ENCODE measurements around the gene ANXA9. TPM values are rescaled to one million over a fixed set of nuclear protein-coding genes. Genes with fewer than 3 reads are reported as not detected.

The ANXA9 gene
- total and polyA plus RNA-seq, 7 experiments from 2014 or later: 0.17 to 0.38 TPM; not detected in 5

- H3K36me3 ChIP-seq (ENCODE audit: control insufficient read depth in 2 of 3, insufficient read depth in 3 of 3, low read length in 3 of 3): peaks cover 0 to 40% (median 14%) of the 10 kb centered on the region in 3 experiments
- H3K4me1 Mint-ChIP-seq: peaks cover 47 to 78% (median 74%) of the 10 kb centered on the region in 7 donors
- ChIA-PET POLR2A (interaction anchor here (0.8 to 4.5 kb wide), 8 partner anchors 8 to 152 kb away, joined by 3 to 20 read pairs (median 5); partner anchors contain the start of gene C1orf56), CTCF (interaction anchor here (0.9 to 1.6 kb wide), 4 partner anchors 27 to 238 kb away, joined by 3 to 6 read pairs (median 4); partner anchors contain the start of gene CTSS)
- DNase-seq (peak in 5 of 9 donors; percentile 21 to 41 (median 40)), ATAC-seq (peak; percentile 12)
- peaks cover 6 to 38% (median 16%) of the 10 kb centered on the region in 5 donors for H3K36me3 Mint-ChIP-seq
- H3K9me3 Mint-ChIP-seq: no peaks in the 10 kb centered on the region
- peak overlapping the region; percentile 85 to 100 (median 96) for H3K4me3 Mint-ChIP-seq
- peak overlapping the region; percentile 77 for H3K27ac ChIP-seq (ENCODE audit: low read depth, low read length)
- H3K4me1 ChIP-seq (ENCODE audit: control insufficient read depth in 2 of 2, insufficient read depth in 2 of 2, low read length in 2 of 2): peaks cover 25 to 54% of the 10 kb centered on the region in 2 donors
- H3K27ac Mint-ChIP-seq: peak overlapping the region; percentile 83 to 97 (median 96)
- H3K9me3 ChIP-seq (ENCODE audit: control insufficient read depth in 2 of 3, low read length in 3 of 3): no peaks in the 10 kb centered on the region
- H3K4me3 ChIP-seq (ENCODE audit: low read length): peak overlapping the region; percentile 46
- no peaks in the 10 kb centered on the region for H3K27me3 Mint-ChIP-seq
- no peaks in the 10 kb centered on the region for H3K27me3 ChIP-seq (ENCODE audit: control insufficient read depth in 2 of 2, insufficient read depth in 2 of 2, low read length in 2 of 2)
- intact Hi-C loops (cut with micrococcal nuclease): loop anchor here (5.0 to 10.0 kb wide), 2 partner anchors 41 to 388 kb away; no protein-coding TSS in a partner anchor
Observed at GRCh38 chr1:151003180-151003579, 21.1 kb downstream of the ANXA9 start.

GRCh38 chr1:151005729-151006319 is 23.7 kb downstream of the ANXA9 start:
- Mint-ChIP-seq H3K27ac (peak overlapping the region; percentile 92 to 99 (median 97)), H3K27me3 (no peaks in the 10 kb centered on the region), H3K36me3 (peaks cover 5 to 23% (median 11%) of the 10 kb centered on the region in 5 donors), H3K9me3 (no peaks in the 10 kb centered on the region), H3K4me3 (peak overlapping the region; percentile 91 to 100 (median 97)), H3K4me1 (peaks cover 58 to 87% (median 83%) of the 10 kb centered on the region in 7 donors)
- H3K36me3 ChIP-seq (ENCODE audit: control insufficient read depth in 2 of 3, insufficient read depth in 3 of 3, low read length in 3 of 3): peaks cover 0 to 14% (median 5%) of the 10 kb centered on the region in 3 experiments
- intact Hi-C loops (cut with micrococcal nuclease): loop anchor here (1.0 to 10.0 kb wide), 7 partner anchors 27 to 739 kb away; partner anchors contain the start of genes APH1A (in 1 of the 2), CERS2 (in 1 of the 2), PSMD4 (in 1 of the 2) and TNFAIP8L2 (in 1 of the 2)
- peaks cover 39 to 55% of the 10 kb centered on the region in 2 donors for H3K4me1 ChIP-seq (ENCODE audit: control insufficient read depth in 2 of 2, insufficient read depth in 2 of 2, low read length in 2 of 2)
- H3K27me3 ChIP-seq (ENCODE audit: control insufficient read depth in 2 of 2, insufficient read depth in 2 of 2, low read length in 2 of 2): no peaks in the 10 kb centered on the region
- ChIA-PET POLR2A (interaction anchor here (0.5 to 4.5 kb wide), 20 partner anchors 8 to 1119 kb away, joined by 3 to 40 read pairs (median 6); partner anchors contain the start of genes ANXA9, C1orf56, CDC42SE1 and CERS2), CTCF (interaction anchor here (0.6 to 3.5 kb wide), 12 partner anchors 11 to 240 kb away, joined by 3 to 30 read pairs (median 4); partner anchors contain the start of genes ANXA9, CERS2 and CTSS)
- peak overlapping the region; percentile 96 for H3K27ac ChIP-seq (ENCODE audit: low read depth, low read length)
- DNase-seq: no peak
- no peaks in the 10 kb centered on the region for H3K9me3 ChIP-seq (ENCODE audit: control insufficient read depth in 2 of 3, low read length in 3 of 3)
- peak overlapping the region; percentile 76 for H3K4me3 ChIP-seq (ENCODE audit: low read length)
- ATAC-seq: no peak

- CTCF ChIA-PET: interaction anchor here (0.6 to 3.5 kb wide), 12 partner anchors 12 to 241 kb away, joined by 3 to 30 read pairs (median 4); partner anchors contain the start of genes ANXA9, CERS2 and CTSS
- Mint-ChIP-seq H3K36me3 (peaks cover 5 to 19% (median 6%) of the 10 kb centered on the region in 5 donors), H3K4me1 (peaks cover 51 to 87% (median 83%) of the 10 kb centered on the region in 7 donors), H3K27me3 (no peaks in the 10 kb centered on the region), H3K27ac (peak within 1 kb of the TSS; percentile 92 to 99 (median 97)), H3K9me3 (no peaks in the 10 kb centered on the region), H3K4me3 (peak within 1 kb of the TSS; percentile 91 to 100 (median 97))
- Histone ChIP-seq H3K4me3 (ENCODE audit: low read length) (peak within 1 kb of the TSS; percentile 88), H3K27ac (ENCODE audit: low read depth, low read length) (peak within 1 kb of the TSS; percentile 96), H3K9me3 (ENCODE audit: control insufficient read depth in 2 of 3, low read length in 3 of 3) (no peaks in the 10 kb centered on the region), H3K36me3 (ENCODE audit: control insufficient read depth in 2 of 3, insufficient read depth in 3 of 3, low read length in 3 of 3) (peaks cover 0 to 8% (median under 1%) of the 10 kb centered on the region in 3 experiments), H3K27me3 (ENCODE audit: control insufficient read depth in 2 of 2, insufficient read depth in 2 of 2, low read length in 2 of 2) (no peaks in the 10 kb centered on the region), H3K4me1 (ENCODE audit: control insufficient read depth in 2 of 2, insufficient read depth in 2 of 2, low read length in 2 of 2) (peaks cover 39 to 55% of the 10 kb centered on the region in 2 donors)
- DNase-seq (peak in 5 of 9 donors; percentile 20 to 36 (median 33)), ATAC-seq (peak; percentile 23)
- POLR2A ChIA-PET: interaction anchor here (0.5 to 4.5 kb wide), 19 partner anchors 9 to 1119 kb away, joined by 3 to 40 read pairs (median 6); partner anchors contain the start of genes ANXA9, C1orf56, CDC42SE1 and CERS2
- intact Hi-C loops (cut with micrococcal nuclease): loop anchor here (1.0 to 10.0 kb wide), 7 partner anchors 27 to 739 kb away; partner anchors contain the start of genes APH1A (in 1 of the 2), CERS2 (in 1 of the 2), PSMD4 (in 1 of the 2) and TNFAIP8L2 (in 1 of the 2)
Observed at GRCh38 chr1:151006327-151007052, 24.4 kb downstream of the ANXA9 start, which contains the start of gene MINDY1. TSS of gene MINDY1 (minus strand) at chr1:151006902. CDS start at chr1:151002617, 4,285 bp downstream.

GRCh38 chr1:151007853-151008243 is 25.8 kb downstream of the ANXA9 start:
- DNase-seq (no peak), ATAC-seq (no peak)
- Mint-ChIP-seq H3K27ac (peak overlapping the region; percentile 92 to 99 (median 97)), H3K9me3 (no peaks in the 10 kb centered on the region), H3K4me3 (peak overlapping the region; percentile 91 to 100 (median 97)), H3K4me1 (peaks cover 43 to 84% (median 73%) of the 10 kb centered on the region in 7 donors), H3K27me3 (no peaks in the 10 kb centered on the region), H3K36me3 (peaks cover 0 to 12% (median 0%) of the 10 kb centered on the region in 5 donors)
- intact Hi-C loops (cut with micrococcal nuclease): loop anchor here (1.0 to 10.0 kb wide), 14 partner anchors 16 to 741 kb away; partner anchors contain the start of genes SETDB1 (in 2 of the 2), APH1A (in 1 of the 2), ARNT (in 1 of the 2) and CDC42SE1 (in 1 of the 2)
- no peaks in the 10 kb centered on the region for H3K27me3 ChIP-seq (ENCODE audit: control insufficient read depth in 2 of 2, insufficient read depth in 2 of 2, low read length in 2 of 2)
- H3K27ac ChIP-seq (ENCODE audit: low read depth, low read length): peak overlapping the region; percentile 96
- peaks cover 0 to under 1% (median 0%) of the 10 kb centered on the region in 3 experiments for H3K36me3 ChIP-seq (ENCODE audit: control insufficient read depth in 2 of 3, insufficient read depth in 3 of 3, low read length in 3 of 3)
- H3K4me1 ChIP-seq (ENCODE audit: control insufficient read depth in 2 of 2, insufficient read depth in 2 of 2, low read length in 2 of 2): peaks cover 36 to 47% of the 10 kb centered on the region in 2 donors
- ChIA-PET POLR2A (interaction anchor here (0.7 to 3.6 kb wide), 5 partner anchors 25 to 149 kb away, joined by 3 to 40 read pairs (median 11); partner anchors contain the start of genes CDC42SE1, CERS2, MLLT11 and TNFAIP8L2), CTCF (interaction anchor here (0.6 to 3.5 kb wide), 4 partner anchors 13 to 148 kb away, joined by 3 to 30 read pairs (median 16); no protein-coding TSS in a partner anchor)
- no peaks in the 10 kb centered on the region for H3K9me3 ChIP-seq (ENCODE audit: control insufficient read depth in 2 of 3, low read length in 3 of 3)
- H3K4me3 ChIP-seq (ENCODE audit: low read length): peak overlapping the region; percentile 88

GRCh38 chr1:151008244-151009205 is 26.4 kb downstream of the ANXA9 start, which contains the start of gene PRUNE1:
TSS of gene PRUNE1 (plus strand) at chr1:151008449. CDS start at chr1:151008633, 184 bp downstream.
- Histone ChIP-seq H3K36me3 (ENCODE audit: control insufficient read depth in 2 of 3, insufficient read depth in 3 of 3, low read length in 3 of 3) (peaks cover 0 to 7% (median 0%) of the 10 kb centered on the region in 3 experiments), H3K27ac (ENCODE audit: low read depth, low read length) (peak within 1 kb of the TSS; percentile 96), H3K27me3 (ENCODE audit: control insufficient read depth in 2 of 2, insufficient read depth in 2 of 2, low read length in 2 of 2) (no peaks in the 10 kb centered on the region), H3K9me3 (ENCODE audit: control insufficient read depth in 2 of 3, low read length in 3 of 3) (no peaks in the 10 kb centered on the region), H3K4me1 (ENCODE audit: control insufficient read depth in 2 of 2, insufficient read depth in 2 of 2, low read length in 2 of 2) (peaks cover 32 to 45% of the 10 kb centered on the region in 2 donors), H3K4me3 (ENCODE audit: low read length) (peak within 1 kb of the TSS; percentile 88)
- H3K4me3 Mint-ChIP-seq: peak within 1 kb of the TSS; percentile 91 to 100 (median 97)
- peaks cover 0 to 12% (median 0%) of the 10 kb centered on the region in 5 donors for H3K36me3 Mint-ChIP-seq
- intact Hi-C loops (cut with micrococcal nuclease): loop anchor here (1.0 to 10.0 kb wide), 14 partner anchors 16 to 741 kb away; partner anchors contain the start of genes SETDB1 (in 2 of the 2), APH1A (in 1 of the 2), ARNT (in 1 of the 2) and CDC42SE1 (in 1 of the 2)
- H3K9me3 Mint-ChIP-seq: no peaks in the 10 kb centered on the region
- DNase-seq (peak; percentile 87 to 98 (median 92)), ATAC-seq (peak; percentile 96)
- H3K4me1 Mint-ChIP-seq: peaks cover 48 to 86% (median 71%) of the 10 kb centered on the region in 7 donors
- peak within 1 kb of the TSS; percentile 92 to 99 (median 97) for H3K27ac Mint-ChIP-seq
- CTCF ChIA-PET: interaction anchor here (0.7 to 1.0 kb wide), 2 partner anchors 16 to 49 kb away, joined by 3 read pairs; no protein-coding TSS in a partner anchor
- POLR2A ChIA-PET: interaction anchor here (0.5 to 3.2 kb wide), 8 partner anchors 26 to 867 kb away, joined by 3 to 12 read pairs (median 3); partner anchors contain the start of gene TNFAIP8L2
- no peaks in the 10 kb centered on the region for H3K27me3 Mint-ChIP-seq
